BLaER1 treated with 17β-estradiol and CSF1 and Interleukin-3, amounts not matched to agents 10 nM and 100 nM (cell line): ENCODE data around the gene CCL27.

Experiments
- H3K27ac ChIP-seq, 11 experiments: shearing (Covaris generic); formaldehyde crosslinking; 2 replicates each; pipeline ENCODE4 v1.8.1; 2022
- H3K27me3 ChIP-seq, 11 experiments: shearing (Covaris generic); formaldehyde crosslinking; 2 replicates each; pipeline ENCODE4 v1.8.1; 2022
- H3K36me3 ChIP-seq, 11 experiments: shearing (Covaris generic); formaldehyde crosslinking; 2 replicates each; pipeline ENCODE4 v1.8.1; 2022
- H3K4me1 ChIP-seq, 10 experiments: shearing (Covaris generic); formaldehyde crosslinking; 2 replicates each; pipeline ENCODE4 v1.8.1; 2022
- H3K4me2 ChIP-seq, 11 experiments: shearing (Covaris generic); formaldehyde crosslinking; 2 replicates each; pipeline ENCODE4 v1.8.1; 2022
- H3K4me3 ChIP-seq, 10 experiments: shearing (Covaris generic); formaldehyde crosslinking; 2 replicates each; pipeline ENCODE4 v1.8.1; 2022
- H3K9ac ChIP-seq, 11 experiments: shearing (Covaris generic); formaldehyde crosslinking; 2 replicates each; pipeline ENCODE4 v1.8.1; 2022
- H3K9me3 ChIP-seq, 11 experiments: shearing (Covaris generic); formaldehyde crosslinking; replicated peaks in 1 of 11; 2 replicates each; pipeline ENCODE4 v1.8.1; 2022
- H4K20me1 ChIP-seq, 11 experiments: shearing (Covaris generic); formaldehyde crosslinking; 2 replicates each; pipeline ENCODE4 v1.8.1; 2022
- Cebpa-rat ChIP-seq, 11 experiments: shearing (Covaris generic); IDR thresholded peaks; 2 replicates each; pipeline ENCODE4 v1.8.1; 2022

Gene CCL27

GRCh38 chr9:34686732-34687131 is 24.3 kb upstream of the CCL27 start:
- no peak for TF ChIP-seq Cebpa-rat (IDR thresholded peaks at IDR 0.05)
- H3K9me3 ChIP-seq = no peaks in the 10 kb centered on the region
- no peak overlapping the region for H3K4me3 ChIP-seq
- H3K4me2 ChIP-seq = peak overlapping the region in 5 of 11 experiments; percentile 46 to 63 (median 57); a peak in 12 of 22 replicates
- no peaks in the 10 kb centered on the region for H3K36me3 ChIP-seq
- H4K20me1 ChIP-seq = peaks cover 0 to 17% (median 0%) of the 10 kb centered on the region in 11 experiments; a peak in 1 of 22 replicates
- no peaks in the 10 kb centered on the region for H3K27me3 ChIP-seq
- H3K27ac ChIP-seq = no peak overlapping the region
- H3K9ac ChIP-seq = no peak overlapping the region
- H3K4me1 ChIP-seq = peaks cover 9 to 38% (median 28%) of the 10 kb centered on the region in 10 experiments; a peak in 19 of 20 replicates

GRCh38 chr9:34686231-34686630 is 23.8 kb upstream of the CCL27 start:
- no peaks in the 10 kb centered on the region for H3K36me3 ChIP-seq
- no peak for TF ChIP-seq Cebpa-rat (IDR thresholded peaks at IDR 0.05)

GRCh38 chr9:34685591-34685990 is 23.1 kb upstream of the CCL27 start:
- H3K27ac ChIP-seq = no peak overlapping the region
- peaks cover 0 to 28% (median 17%) of the 10 kb centered on the region in 10 experiments; a peak in 15 of 20 replicates for H3K4me1 ChIP-seq
- H4K20me1 ChIP-seq = peaks cover 0 to 8% (median 0%) of the 10 kb centered on the region in 11 experiments; a peak in 1 of 22 replicates
- no peak overlapping the region for H3K4me2 ChIP-seq
- no peak for TF ChIP-seq Cebpa-rat (IDR thresholded peaks at IDR 0.05)
- no peak overlapping the region for H3K9ac ChIP-seq
- no peaks in the 10 kb centered on the region for H3K9me3 ChIP-seq
- no peaks in the 10 kb centered on the region for H3K36me3 ChIP-seq
- H3K27me3 ChIP-seq = no peaks in the 10 kb centered on the region
- H3K4me3 ChIP-seq = no peak overlapping the region

More at GRCh38 chr9:34686231-34686630, 23.8 kb upstream of the CCL27 start:
- Histone ChIP-seq H3K9me3 (no peaks in the 10 kb centered on the region), H3K27me3 (no peaks in the 10 kb centered on the region), H3K4me2 (peak overlapping the region in 5 of 11 experiments; percentile 46 to 63 (median 57); a peak in 6 of 22 replicates), H3K4me1 (peaks cover 5 to 34% (median 23%) of the 10 kb centered on the region in 10 experiments; a peak in 19 of 20 replicates), H3K4me3 (no peak overlapping the region), H4K20me1 (peaks cover 0 to 14% (median 0%) of the 10 kb centered on the region in 11 experiments; a peak in 1 of 22 replicates), H3K9ac (no peak overlapping the region), H3K27ac (no peak overlapping the region)

- Histone ChIP-seq H3K4me1 (peaks cover 0 to 26% (median 14%) of the 10 kb centered on the region in 10 experiments; a peak in 14 of 20 replicates), H3K27me3 (no peaks in the 10 kb centered on the region), H3K9ac (no peak overlapping the region), H4K20me1 (peaks cover 0 to 6% (median 0%) of the 10 kb centered on the region in 11 experiments; a peak in 1 of 22 replicates), H3K4me3 (no peak overlapping the region), H3K4me2 (no peak overlapping the region), H3K36me3 (no peaks in the 10 kb centered on the region), H3K27ac (no peak overlapping the region), H3K9me3 (no peaks in the 10 kb centered on the region)
- no peak for TF ChIP-seq Cebpa-rat (IDR thresholded peaks at IDR 0.05)
Measured at GRCh38 chr9:34684816-34685215, 22.4 kb upstream of the CCL27 start.

- Histone ChIP-seq H4K20me1 (peaks cover 0 to 6% (median 0%) of the 10 kb centered on the region in 11 experiments; a peak in 1 of 22 replicates), H3K9ac (no peak overlapping the region), H3K4me2 (no peak overlapping the region), H3K9me3 (no peaks in the 10 kb centered on the region), H3K27me3 (no peaks in the 10 kb centered on the region), H3K4me1 (peaks cover 0 to 26% (median 14%) of the 10 kb centered on the region in 10 experiments; a peak in 14 of 20 replicates), H3K27ac (no peak overlapping the region), H3K4me3 (no peak overlapping the region), H3K36me3 (no peaks in the 10 kb centered on the region)
- TF ChIP-seq Cebpa-rat (IDR thresholded peaks at IDR 0.05) = no peak
Measured at GRCh38 chr9:34684145-34684544, 21.7 kb upstream of the CCL27 start.

- H3K36me3 ChIP-seq = no peaks in the 10 kb centered on the region
- H3K9me3 ChIP-seq = peaks cover 0 to 5% (median 0%) of the 10 kb centered on the region in 11 experiments; a peak in 1 of 22 replicates
- no peaks in the 10 kb centered on the region for H4K20me1 ChIP-seq
- no peaks in the 10 kb centered on the region for H3K4me1 ChIP-seq
- TF ChIP-seq Cebpa-rat (IDR thresholded peaks at IDR 0.05) = no peak
- no peak overlapping the region for H3K27ac ChIP-seq
- H3K27me3 ChIP-seq = no peaks in the 10 kb centered on the region
- no peak overlapping the region for H3K4me2 ChIP-seq
- H3K9ac ChIP-seq = no peak overlapping the region
- no peak overlapping the region for H3K4me3 ChIP-seq
Measured at GRCh38 chr9:34675869-34676268, 13.4 kb upstream of the CCL27 start.

GRCh38 chr9:34675048-34675714 is 12.7 kb upstream of the CCL27 start:
- H3K27me3 ChIP-seq = no peaks in the 10 kb centered on the region
- no peak overlapping the region for H3K9ac ChIP-seq
- H3K9me3 ChIP-seq = peaks cover 0 to 12% (median 5%) of the 10 kb centered on the region in 11 experiments; a peak in 14 of 22 replicates
- H3K4me1 ChIP-seq = no peaks in the 10 kb centered on the region
- no peak overlapping the region for H3K4me2 ChIP-seq
- no peaks in the 10 kb centered on the region for H4K20me1 ChIP-seq
- no peaks in the 10 kb centered on the region for H3K36me3 ChIP-seq
- H3K4me3 ChIP-seq = no peak overlapping the region
- no peak for TF ChIP-seq Cebpa-rat (IDR thresholded peaks at IDR 0.05)
- H3K27ac ChIP-seq = no peak overlapping the region

- Histone ChIP-seq H3K27me3 (no peaks in the 10 kb centered on the region), H3K4me1 (no peaks in the 10 kb centered on the region), H4K20me1 (no peaks in the 10 kb centered on the region), H3K27ac (no peak overlapping the region), H3K36me3 (no peaks in the 10 kb centered on the region), H3K4me3 (no peak overlapping the region), H3K4me2 (no peak overlapping the region), H3K9me3 (peaks cover 7 to 20% (median 12%) of the 10 kb centered on the region in 11 experiments; a peak in 18 of 22 replicates), H3K9ac (no peak overlapping the region)
- no peak for TF ChIP-seq Cebpa-rat (IDR thresholded peaks at IDR 0.05)
Measured at GRCh38 chr9:34674440-34674839, 12.0 kb upstream of the CCL27 start.

GRCh38 chr9:34671307-34671706 is 8.8 kb upstream of the CCL27 start:
- Histone ChIP-seq H3K9ac (no peak overlapping the region), H3K4me1 (peaks cover 0 to under 1% (median 0%) of the 10 kb centered on the region in 10 experiments; a peak in 1 of 20 replicates), H3K27ac (no peak overlapping the region), H3K9me3 (peaks cover 7 to 24% (median 16%) of the 10 kb centered on the region in 11 experiments; a peak in 18 of 22 replicates), H3K4me3 (no peak overlapping the region), H4K20me1 (no peaks in the 10 kb centered on the region), H3K36me3 (no peaks in the 10 kb centered on the region), H3K4me2 (no peak overlapping the region), H3K27me3 (no peaks in the 10 kb centered on the region)
- TF ChIP-seq Cebpa-rat (IDR thresholded peaks at IDR 0.05) = no peak
